Adrenal gland (tissue), 12 donors: ENCODE measurements around the gene WNT4. TPM values are rescaled to one million over a fixed set of nuclear protein-coding genes. Genes with fewer than 3 reads are reported as not detected.

Experiments
- DNase-seq, 7 donors: peaks; one replicate each; pipeline ENCODE4 v3.0.0-alpha.2; 2019 to 2020
- H3K27ac ChIP-seq, 5 donors: fragments of 200-600 bp; sonication (generic) in 4 of 5; 1 replicate in 3 of 5; 2 replicates in 2 of 5; pipeline versions ENCODE4 v1.5.1 to v1.8.0; 2016 to 2020; ENCODE audit warnings: mild to moderate bottlenecking in 1 of 5
- H3K27me3 ChIP-seq: fragments of 200-600 bp; 2 replicates; pipeline ENCODE4 v1.8.0; 2021
- H3K36me3 ChIP-seq, 2 donors: fragments of 200-600 bp; replicated peaks in 1 of 2; 1 replicate in 1 of 2; 2 replicates in 1 of 2; pipeline versions ENCODE4 v1.5.1 to v1.8.0; 2018 to 2022
- H3K4me1 ChIP-seq, 2 donors: fragments of 200-600 bp; replicated peaks in 1 of 2; 1 replicate in 1 of 2; 2 replicates in 1 of 2; pipeline versions ENCODE4 v1.5.1 to v1.8.0; 2018 to 2021
- H3K4me3 ChIP-seq, 4 donors: fragments of 200-600 bp; sonication (generic) in 3 of 4; one replicate each; pipeline ENCODE4 v1.5.1; 2016 to 2018
- H3K9me3 ChIP-seq, 3 donors: fragments of 200-600 bp; sonication (generic) in 1 of 3; replicated peaks in 1 of 3; 1 replicate in 2 of 3; 2 replicates in 1 of 3; pipeline versions ENCODE4 v1.5.1 to v1.8.0; 2016 to 2021
- POLR2A ChIP-seq, 2 donors: fragments of 450-650 bp; IDR thresholded peaks; one replicate each; pipeline ENCODE4 v1.6.1; 2017; ENCODE audit warnings: antibody characterized with exemption in 2 of 2, mild to moderate bottlenecking in 2 of 2, moderate library complexity in 1 of 2
- WGBS, 4 donors: extraction: QIAGEN DNeasy Blood & Tissue Kit in 2 of 4; methylation state at CpG; one replicate each; pipeline versions ENCODE4 v1.1.5 to v1.1.7; 2013 to 2017; 5-methylcytosine and 5-hydroxymethylcytosine counted together
- intact Hi-C, 2 donors: fragments of 100-400 bp; cut with DNase I; formaldehyde crosslinking; loops; one replicate each; pipeline versions ENCODE4 v1.14.1 to v1.15.0; 2022 to 2023
- polyA plus RNA-seq, 3 donors: library from polyadenylated mRNA; stranded (reverse); fragments of 200-250 nt in 2 of 3; fragments of 350-450 nt in 1 of 3; fragmentation: Illumina TruSeq in 1 of 3; extraction: RNeasy Lipid Tissue Mini Kit (QIAGEN cat#74804) in 1 of 3; gene quantifications; one replicate each; pipeline ENCODE4 v1.2.3, GENCODE V29; 2013 to 2014
- total RNA-seq, 9 donors: library from RNA; depleted of rRNA in 4 of 9; stranded (reverse); fragments of >200 nt in 4 of 9; fragments of 120-200 nt in 1 of 9; fragmentation: NEBNext Ultra II Directional in 1 of 9; extraction: Animal tissue kit (Norgen Biotek cat#: 25700) in 1 of 9; gene quantifications; one replicate each; pipeline versions ENCODE4 v1.1.0 to v1.2.4, GENCODE V29; 2013 to 2023
- TF ChIP-seq, protein P1 (sequence below), 6 experiments: fragments of 450-650 bp in 4 of 6; fragments of 200-600 bp in 2 of 6; sonication (generic) in 1 of 6; IDR thresholded peaks; 1 replicate in 5 of 6; 2 replicates in 1 of 6; pipeline versions ENCODE4 v1.5.1 to v1.8.0; 2016 to 2021; ENCODE audit warnings: antibody characterized with exemption in 6 of 6, mild to moderate bottlenecking in 2 of 6, moderate library complexity in 1 of 6
- donor health status: healthy with polysubstance abuse.
- donor health status: Bipolar disorder and iron deficiency.
- donor health status: DM: yes; HTN: yes; CAD: no.
- donor health status: DM: no; HTN: no; CAD: no.
- donor health status: DM: no; HTN: no; CAD: no.
- donor health status: DM: yes; HTN: yes; CAD: no.

WNT4 gene
- total and polyA plus RNA-seq, 12 donors = 2.3 to 39.6 (median 5.9) TPM

DNA sequence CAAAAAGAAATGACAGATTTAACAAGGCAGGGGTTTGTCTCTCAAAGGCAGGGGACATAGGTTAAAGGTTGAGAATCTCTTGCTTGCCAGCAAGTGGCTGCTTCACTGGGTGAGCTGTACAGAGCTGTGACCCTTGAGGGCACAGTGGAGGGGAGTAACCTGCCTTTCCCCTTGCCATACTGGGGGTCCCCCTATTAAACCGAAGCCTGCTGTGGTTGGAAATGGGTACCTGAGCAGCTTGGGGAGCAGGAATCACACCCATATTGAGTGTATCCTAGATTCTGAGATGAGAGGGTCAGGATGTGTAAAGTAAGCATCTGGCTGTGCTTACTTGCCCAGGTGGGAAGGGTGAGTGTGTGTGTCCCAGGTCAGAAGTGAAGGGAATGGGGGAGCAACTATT lies 31.8 kb downstream of the WNT4 start:
- peak in 1 of 7 donors; percentile 41 for DNase-seq
- H3K36me3 ChIP-seq = no peaks in the 10 kb centered on the region
- peaks cover 14 to 66% of the 10 kb centered on the region in 2 donors for H3K4me1 ChIP-seq
- WGBS, 4 donors = 83 to 100% (median 93%) methylated on average over 1 of the region's 1 CpG
- peak overlapping the region in 1 of 5 donors; percentile 20 for H3K27ac ChIP-seq
- H3K27me3 ChIP-seq = no peaks in the 10 kb centered on the region
- H3K4me3 ChIP-seq = no peak overlapping the region
- TF ChIP-seq, protein P1, sequence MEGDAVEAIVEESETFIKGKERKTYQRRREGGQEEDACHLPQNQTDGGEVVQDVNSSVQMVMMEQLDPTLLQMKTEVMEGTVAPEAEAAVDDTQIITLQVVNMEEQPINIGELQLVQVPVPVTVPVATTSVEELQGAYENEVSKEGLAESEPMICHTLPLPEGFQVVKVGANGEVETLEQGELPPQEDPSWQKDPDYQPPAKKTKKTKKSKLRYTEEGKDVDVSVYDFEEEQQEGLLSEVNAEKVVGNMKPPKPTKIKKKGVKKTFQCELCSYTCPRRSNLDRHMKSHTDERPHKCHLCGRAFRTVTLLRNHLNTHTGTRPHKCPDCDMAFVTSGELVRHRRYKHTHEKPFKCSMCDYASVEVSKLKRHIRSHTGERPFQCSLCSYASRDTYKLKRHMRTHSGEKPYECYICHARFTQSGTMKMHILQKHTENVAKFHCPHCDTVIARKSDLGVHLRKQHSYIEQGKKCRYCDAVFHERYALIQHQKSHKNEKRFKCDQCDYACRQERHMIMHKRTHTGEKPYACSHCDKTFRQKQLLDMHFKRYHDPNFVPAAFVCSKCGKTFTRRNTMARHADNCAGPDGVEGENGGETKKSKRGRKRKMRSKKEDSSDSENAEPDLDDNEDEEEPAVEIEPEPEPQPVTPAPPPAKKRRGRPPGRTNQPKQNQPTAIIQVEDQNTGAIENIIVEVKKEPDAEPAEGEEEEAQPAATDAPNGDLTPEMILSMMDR (IDR thresholded peaks at IDR 0.05) = no peak
- TF ChIP-seq POLR2A (IDR thresholded peaks at IDR 0.05) = no peak
- intact Hi-C loops = no loop called here
- H3K9me3 ChIP-seq = no peaks in the 10 kb centered on the region

GRCh38 chr1:22110016-22110415 lies 32.9 kb downstream of the WNT4 start:
- intact Hi-C loops = no loop called here
- Histone ChIP-seq H3K27ac (no peak overlapping the region), H3K9me3 (no peaks in the 10 kb centered on the region), H3K4me3 (no peak overlapping the region), H3K4me1 (peaks cover 10 to 60% of the 10 kb centered on the region in 2 donors), H3K36me3 (no peaks in the 10 kb centered on the region), H3K27me3 (no peaks in the 10 kb centered on the region)
- no peak for TF ChIP-seq POLR2A (IDR thresholded peaks at IDR 0.05)
- TF ChIP-seq, protein P1 (IDR thresholded peaks at IDR 0.05) = no peak
- WGBS, 4 donors = 55 to 72% (median 61%) methylated on average over 3 of the region's 3 CpGs
- DNase-seq = no peak

DNA sequence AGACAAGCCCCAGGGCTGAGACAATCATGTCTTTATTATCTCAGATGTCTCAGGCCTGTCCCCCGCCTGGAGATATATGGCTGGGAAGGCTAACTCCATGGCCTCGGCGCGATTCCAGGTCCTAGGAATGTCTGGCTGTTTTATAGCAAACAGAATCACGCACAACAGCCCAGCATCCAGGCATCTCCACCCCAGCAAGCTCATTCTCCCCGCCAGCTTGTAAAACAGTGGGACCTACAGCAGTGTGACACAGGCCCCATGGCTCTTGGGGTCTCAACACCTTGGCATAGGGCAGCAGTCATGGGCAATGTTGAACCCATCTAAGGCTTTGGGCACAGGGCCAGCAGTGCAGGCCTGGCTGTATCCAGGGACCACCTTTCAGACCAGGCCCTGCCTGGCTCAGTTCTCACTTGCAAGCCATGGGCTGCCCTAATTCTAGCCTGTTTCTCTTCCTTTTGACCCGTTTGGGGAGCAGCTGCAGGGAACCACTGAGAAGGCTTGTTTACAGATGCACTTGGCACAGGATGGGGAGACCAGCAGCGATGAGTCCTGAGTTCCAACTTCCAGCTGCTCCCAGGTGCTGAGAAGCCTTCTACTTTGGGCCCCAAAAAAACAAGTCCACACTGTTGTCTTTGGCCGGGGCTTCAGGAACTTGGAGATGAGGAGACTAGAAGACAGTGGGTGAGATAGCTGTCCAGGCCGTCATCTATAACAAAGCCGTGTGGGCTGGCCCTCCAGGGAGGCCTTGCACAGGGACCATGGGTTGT lies 34.4 kb downstream of the WNT4 start:
- WGBS, 4 donors = 45 to 67% (median 55%) methylated on average over 5 to 11 of the region's 11 CpGs

DNA sequence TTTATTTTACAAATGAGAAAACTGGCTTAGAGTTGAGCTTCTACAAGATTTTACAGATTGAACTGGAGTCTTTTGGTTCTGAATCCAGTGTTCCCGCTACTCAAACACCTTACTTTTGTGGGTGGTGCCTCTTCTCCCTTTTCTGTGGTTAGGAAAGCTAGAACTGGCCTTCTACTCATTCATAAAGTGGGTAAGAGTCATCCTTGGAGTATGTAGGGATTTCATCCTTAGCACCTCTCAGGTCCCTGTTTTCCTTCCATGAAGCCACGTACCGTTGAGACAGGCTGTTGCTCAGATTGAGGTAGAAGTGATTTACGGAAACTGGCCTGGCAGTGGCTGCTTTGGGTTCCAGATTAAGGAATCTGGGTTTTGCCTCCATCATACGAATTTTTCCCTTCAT lies 35.8 kb downstream of the WNT4 start:
- TF ChIP-seq POLR2A (IDR thresholded peaks at IDR 0.05) = no peak
- TF ChIP-seq, protein P1 (IDR thresholded peaks at IDR 0.05) = no peak
- intact Hi-C loops = loop anchor here (5.0 to 10.0 kb wide), 2 partner anchors 168 to 305 kb away; no protein-coding TSS in a partner anchor
- Histone ChIP-seq H3K27me3 (no peaks in the 10 kb centered on the region), H3K4me1 (peaks cover 7 to 46% of the 10 kb centered on the region in 2 donors), H3K9me3 (no peaks in the 10 kb centered on the region), H3K27ac (no peak overlapping the region), H3K36me3 (no peaks in the 10 kb centered on the region), H3K4me3 (no peak overlapping the region)
- DNase-seq = peak in 1 of 7 donors; percentile 40
- WGBS, 4 donors = 90 to 94% (median 92%) methylated on average over 5 of the region's 5 CpGs

More for the DNA sequence above, 34.4 kb downstream of the WNT4 start:
- intact Hi-C loops = loop anchor here (5.0 to 10.0 kb wide), 2 partner anchors 166 to 304 kb away; no protein-coding TSS in a partner anchor
- no peak for TF ChIP-seq POLR2A (IDR thresholded peaks at IDR 0.05)
- TF ChIP-seq, protein P1 (IDR thresholded peaks at IDR 0.05) = no peak
- Histone ChIP-seq H3K4me1 (peaks cover 7 to 46% of the 10 kb centered on the region in 2 donors), H3K27me3 (no peaks in the 10 kb centered on the region), H3K4me3 (no peak overlapping the region), H3K27ac (peak overlapping the region in 1 of 5 donors; percentile 54), H3K36me3 (no peaks in the 10 kb centered on the region), H3K9me3 (no peaks in the 10 kb centered on the region)
- DNase-seq = peak in 4 of 7 donors; percentile 41 to 74 (median 48)
